Peyer's patch (tissue), 4 donors: Measurements from ENCODE around the gene GNB1L.

Experiments
- CTCF ChIP-seq, 6 experiments: fragments of 450-650 bp in 4 of 6; fragments of 200-600 bp in 2 of 6; sonication (generic) in 1 of 6; IDR thresholded peaks; one replicate each; pipeline ENCODE4 v1.5.1; 2017 to 2019; ENCODE audit warnings: antibody characterized with exemption in 6 of 6, mild to moderate bottlenecking in 3 of 6, moderate library complexity in 1 of 6
- POLR2A ChIP-seq, 2 donors: fragments of 450-650 bp; IDR thresholded peaks; one replicate each; pipeline ENCODE4 v1.5.1; 2017; ENCODE audit warnings: antibody characterized with exemption in 2 of 2, mild to moderate bottlenecking in 2 of 2, moderate library complexity in 2 of 2

- TF ChIP-seq CTCF (IDR thresholded peaks at IDR 0.05) (no peak), POLR2A (IDR thresholded peaks at IDR 0.05) (no peak)
Measured at GRCh38 chr22:19786264-19786585, 68.4 kb downstream of the GNB1L start.
